AML-193 (cell line): ENCODE results near the gene CCRL2.

Source experiments
- DNase-seq, 2 experiments: peaks; one replicate each; lab custom pipeline; 2025; lab: John Stamatoyannopoulos, UW

The CCRL2 gene

GRCh38 chr3:46406788-46407611 lies at the start of gene CCRL2, which contains the start of gene CCR5AS:
Gene CCRL2 (plus strand): TSS chr3:46407259. CDS start chr3:46408080, 821 bp downstream.
Gene CCR5AS (minus strand): TSS chr3:46407066.
- DNase-seq, result peak; percentile 88 to 94

- DNase-seq, result no peak
Measured at GRCh38 chr3:46358466-46358865, 48.6 kb upstream of the CCRL2 start.

GRCh38 chr3:46359733-46360493 lies 47.1 kb upstream of the CCRL2 start:
- DNase-seq, result no peak

GRCh38 chr3:46360907-46361306 lies 46.2 kb upstream of the CCRL2 start:
- no peak for DNase-seq

- DNase-seq, result peak; percentile 96 to 97
Measured at GRCh38 chr3:46361408-46362283, 45.4 kb upstream of the CCRL2 start.

- no peak for DNase-seq
Measured at GRCh38 chr3:46365041-46365440, 42.0 kb upstream of the CCRL2 start.

GRCh38 chr3:46365737-46366524 lies 41.1 kb upstream of the CCRL2 start:
- no peak for DNase-seq

GRCh38 chr3:46367811-46368210 lies 39.2 kb upstream of the CCRL2 start:
- DNase-seq, result no peak

GRCh38 chr3:46368569-46368968 lies 38.5 kb upstream of the CCRL2 start:
- peak; percentile 95 to 96 for DNase-seq

GRCh38 chr3:46369151-46369550 lies 37.9 kb upstream of the CCRL2 start:
- no peak for DNase-seq

- no peak for DNase-seq
Measured at GRCh38 chr3:46369675-46370132, 37.4 kb upstream of the CCRL2 start.

- DNase-seq, result no peak
Measured at GRCh38 chr3:46370839-46371518, 36.1 kb upstream of the CCRL2 start, which contains the start of gene CCR5. Gene CCR5 (plus strand): TSS chr3:46370946. CDS start chr3:46372903, 1,957 bp downstream.

GRCh38 chr3:46371519-46372340 lies 35.3 kb upstream of the CCRL2 start:
- DNase-seq, result no peak

- DNase-seq, result peak; percentile 68 to 74
Measured at GRCh38 chr3:46372492-46373359, 34.3 kb upstream of the CCRL2 start.

GRCh38 chr3:46374755-46375154 lies 32.3 kb upstream of the CCRL2 start:
- DNase-seq, result no peak

- DNase-seq, result no peak
Measured at GRCh38 chr3:46375218-46375617, 31.8 kb upstream of the CCRL2 start.

- no peak for DNase-seq
Measured at GRCh38 chr3:46375814-46376213, 31.2 kb upstream of the CCRL2 start.

GRCh38 chr3:46378426-46378942 lies 28.6 kb upstream of the CCRL2 start:
- DNase-seq, result peak; percentile 81
